ENCODE measurements around the gene PEPD. TPM values are rescaled to one million over a fixed set of nuclear protein-coding genes. Genes with fewer than 3 reads are reported as not detected.

The PEPD gene
- total and polyA plus RNA-seq, 10 of the 15 experiments (the other 5 are each of a cell fraction or from before 2014, with no cell fraction given) = 1.4 to 52.0 (median 20.2) TPM

- ChIA-PET SMC1A (ENCODE audit: uncharacterized antibody, unreplicated experiment) (no interaction called here), CTCF (interaction anchor here (1.9 kb wide), 1 partner anchor 164 kb away, joined by 6 read pairs; no protein-coding TSS in a partner anchor), POLR2A (no interaction called here), RAD21 (ENCODE audit: unreplicated experiment) (no interaction called here)
- FAIRE-seq (no peak), DNase-seq (ENCODE audit: low read depth, low spot score) (no peak), ATAC-seq (no peak)
- Histone ChIP-seq H2AFZ (ENCODE audit: control insufficient read depth, low read depth, low read length) (no peak overlapping the region), H3K4me1 (ENCODE audit: control insufficient read depth, insufficient read depth, low read length) (no peaks in the 10 kb centered on the region), H3K36me3 (ENCODE audit: control insufficient read depth in 2 of 2, insufficient read depth in 2 of 2, low read length in 1 of 2) (no peaks in the 10 kb centered on the region), H3K4me3 (no peak overlapping the region), H3K27ac (ENCODE audit: control insufficient read depth, insufficient read depth) (no peak overlapping the region), H3K27me3 (replicated peaks in 1 of 2; ENCODE audit: control insufficient read depth in 2 of 2, insufficient read depth in 2 of 2, low read length in 1 of 2) (no peaks in the 10 kb centered on the region), H3K9ac (ENCODE audit: control insufficient read depth, insufficient read depth, low read length) (no peak overlapping the region), H3K9me3 (replicated peaks; ENCODE audit: control insufficient read depth, insufficient read depth, low read length) (no peaks in the 10 kb centered on the region), H4K20me1 (ENCODE audit: control insufficient read depth, insufficient read depth) (no peaks in the 10 kb centered on the region), H3K79me2 (ENCODE audit: control insufficient read depth, insufficient read depth, low read length) (no peaks in the 10 kb centered on the region), H3K4me2 (ENCODE audit: control insufficient read depth, insufficient read depth) (no peak overlapping the region)
- TF ChIP-seq KLF5 (IDR thresholded peaks at IDR 0.05; ENCODE audit: partially characterized antibody) (no peak), MEF2B (IDR thresholded peaks at IDR 0.05; ENCODE audit: partially characterized antibody, poor library complexity, severe bottlenecking) (no peak), MTA2 (IDR thresholded peaks at IDR 0.05; ENCODE audit: low read depth) (no peak)
- no TSS peak for BruUV-seq (replicated peaks)
- WGBS (ENCODE audit: insufficient coverage, insufficient replicate concordance, low lambda C conversion rate, missing lambda C conversion rate) = 73% methylated on average over 28 of the region's 28 CpGs
- in situ Hi-C loops (cut with MboI) (no loop called here), intact Hi-C loops (cut with micrococcal nuclease; ENCODE audit: unreplicated experiment) (no loop called here)
Measured at GRCh38 chr19:33399081-33399744, 122.4 kb downstream of the PEPD start.

GRCh38 chr19:33398361-33399060 lies 123.1 kb downstream of the PEPD start:
- Histone ChIP-seq H3K36me3 (ENCODE audit: control insufficient read depth in 2 of 2, insufficient read depth in 2 of 2, low read length in 1 of 2) (no peaks in the 10 kb centered on the region), H3K4me1 (ENCODE audit: control insufficient read depth, insufficient read depth, low read length) (no peaks in the 10 kb centered on the region), H3K27ac (ENCODE audit: control insufficient read depth, insufficient read depth) (no peak overlapping the region), H3K4me2 (ENCODE audit: control insufficient read depth, insufficient read depth) (no peak overlapping the region), H3K27me3 (replicated peaks in 1 of 2; ENCODE audit: control insufficient read depth in 2 of 2, insufficient read depth in 2 of 2, low read length in 1 of 2) (no peaks in the 10 kb centered on the region), H2AFZ (ENCODE audit: control insufficient read depth, low read depth, low read length) (no peak overlapping the region), H3K9ac (ENCODE audit: control insufficient read depth, insufficient read depth, low read length) (no peak overlapping the region), H3K9me3 (replicated peaks; ENCODE audit: control insufficient read depth, insufficient read depth, low read length) (no peaks in the 10 kb centered on the region), H4K20me1 (ENCODE audit: control insufficient read depth, insufficient read depth) (no peaks in the 10 kb centered on the region), H3K4me3 (no peak overlapping the region), H3K79me2 (ENCODE audit: control insufficient read depth, insufficient read depth, low read length) (no peaks in the 10 kb centered on the region)
- in situ Hi-C loops (cut with MboI) = no loop called here
- BruUV-seq (replicated peaks) = no TSS peak
- DNase-seq (ENCODE audit: low read depth, low spot score) (no peak), ATAC-seq (no peak), FAIRE-seq (no peak)
- RAD21 ChIA-PET (ENCODE audit: unreplicated experiment) = no interaction called here
- WGBS (ENCODE audit: insufficient coverage, insufficient replicate concordance, low lambda C conversion rate, missing lambda C conversion rate) = 74% methylated on average over 19 of the region's 19 CpGs
- SMC1A ChIA-PET (ENCODE audit: uncharacterized antibody, unreplicated experiment) = no interaction called here
- CTCF ChIA-PET = interaction anchor here (1.9 kb wide), 1 partner anchor 163 kb away, joined by 6 read pairs; no protein-coding TSS in a partner anchor
- POLR2A ChIA-PET = no interaction called here
- intact Hi-C loops (cut with micrococcal nuclease; ENCODE audit: unreplicated experiment) = no loop called here
- TF ChIP-seq MEF2A (IDR thresholded peaks at IDR 0.05; ENCODE audit: insufficient read depth, low read depth, low read length) (no peak), CEBPB (IDR thresholded peaks at IDR 0.05; ENCODE audit: borderline replicate concordance in 1 of 2, low read depth in 2 of 2, low read length in 2 of 2) (no peak), RBBP5 (conservative IDR thresholded peaks at IDR 0.05) (no peak), MXI1 (IDR thresholded peaks at IDR 0.05; ENCODE audit: low read depth, low read length) (no peak), POLR2AphosphoS5 (IDR thresholded peaks at IDR 0.05; ENCODE audit: low read length) (no peak), SREBF1 (IDR thresholded peaks at IDR 0.05; ENCODE audit: low read length) (no peak), EED (IDR thresholded peaks at IDR 0.05; ENCODE audit: low read depth) (no peak), SMAD1 (IDR thresholded peaks at IDR 0.05; ENCODE audit: low read depth, partially characterized antibody) (no peak), ZNF592 (IDR thresholded peaks at IDR 0.05) (no peak), HDAC2 (IDR thresholded peaks at IDR 0.05) (no peak)
